GM15510 (cell line): ENCODE results near the gene SMOC1.

Experiments used
- POLR2A ChIP-seq: IDR thresholded peaks from 3 replicates; pipeline ENCODE4 v1.6.1; 2011; ENCODE audit warnings: borderline replicate concordance; ENCODE audit not compliant: insufficient read length; ENCODE audit errors: extremely low read depth

SMOC1 gene

DNA sequence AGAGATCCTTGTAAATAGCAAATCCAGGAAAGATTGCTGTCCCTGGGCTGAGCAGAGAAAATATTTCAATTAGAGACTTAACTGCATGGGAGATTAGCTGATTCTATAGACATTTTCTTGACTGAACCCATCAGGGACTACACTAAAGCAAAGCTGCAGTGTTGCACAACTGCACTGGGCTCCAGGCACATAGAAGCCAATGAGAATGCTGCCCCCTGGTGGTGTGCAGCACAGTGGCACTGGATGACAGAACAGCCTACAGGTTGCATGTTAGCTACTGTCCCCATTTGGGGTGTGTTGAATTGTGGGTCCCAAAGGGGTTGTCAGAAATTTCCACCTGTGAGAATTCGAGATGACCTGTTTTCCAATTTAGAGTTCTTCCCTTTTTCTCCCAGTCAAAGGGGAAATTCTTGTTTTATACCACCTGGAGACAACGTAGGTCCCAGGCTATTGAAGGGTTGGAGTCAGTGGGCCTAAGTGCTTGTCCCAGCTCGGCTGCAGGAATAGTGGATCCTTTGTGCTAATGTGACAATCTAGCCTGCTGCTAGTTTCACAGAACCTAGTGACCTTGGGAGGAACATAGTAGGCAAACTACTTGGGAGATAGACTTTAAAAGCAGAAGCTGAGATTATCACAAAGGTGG, 194.8 kb downstream of the SMOC1 start:
- no peak for TF ChIP-seq POLR2A

DNA sequence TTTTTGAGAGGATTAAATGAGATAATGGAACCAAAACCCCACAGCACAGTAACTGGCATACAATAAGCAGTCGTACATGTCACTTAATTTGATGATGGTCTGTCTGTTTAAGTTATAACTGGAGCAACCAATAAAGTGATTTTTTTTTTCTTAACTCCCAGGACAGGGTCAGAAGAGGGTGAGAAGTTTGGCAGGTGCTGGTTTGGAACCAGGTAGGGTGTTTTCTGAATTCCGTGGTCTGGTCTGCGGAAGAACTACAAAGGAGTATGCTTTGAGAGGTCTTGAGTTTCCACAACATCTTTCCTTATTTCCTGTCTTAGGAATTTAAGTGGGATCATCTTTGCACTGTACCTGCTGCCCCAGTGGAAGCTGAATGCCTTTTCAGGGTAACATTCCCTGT, 197.8 kb downstream of the SMOC1 start:
- no peak for TF ChIP-seq POLR2A

DNA sequence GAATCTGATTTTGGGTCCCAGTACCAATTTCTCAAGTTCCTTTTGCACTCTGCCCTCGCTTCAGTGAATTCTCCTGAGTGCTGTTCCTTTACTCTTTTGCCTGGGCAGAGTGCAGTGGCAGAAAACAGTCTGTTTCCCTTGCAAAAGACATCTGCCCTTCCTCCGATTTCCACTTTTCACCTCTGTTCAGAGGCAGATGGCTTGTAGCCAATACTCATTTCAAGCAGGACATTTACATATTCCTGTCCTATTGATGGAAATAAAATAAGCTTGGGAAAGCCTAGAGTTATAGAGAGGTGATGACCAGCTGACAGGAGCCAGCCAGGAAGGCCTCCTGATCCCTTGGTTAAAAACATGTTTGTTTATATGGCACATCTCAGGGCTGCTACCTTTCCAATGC, 198.5 kb downstream of the SMOC1 start:
- TF ChIP-seq POLR2A, result no peak

DNA sequence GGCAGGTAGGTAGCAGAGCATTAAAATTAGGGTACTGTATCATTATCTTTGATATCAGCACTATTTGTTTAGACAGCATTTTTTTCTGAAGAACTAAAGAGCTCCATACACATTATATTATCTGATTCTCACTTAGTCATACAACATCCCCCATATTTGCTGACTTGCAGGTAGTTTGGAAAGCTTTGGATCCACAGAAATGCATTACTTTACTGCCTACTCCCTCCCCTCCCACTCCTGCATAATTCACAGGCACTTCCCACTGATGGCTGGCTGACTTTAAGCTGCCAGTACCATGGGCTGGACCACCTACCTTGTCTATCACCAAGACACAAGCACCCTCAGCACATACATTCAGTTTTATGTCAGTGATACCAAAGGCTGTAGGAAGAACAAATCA, 199.1 kb downstream of the SMOC1 start:
- TF ChIP-seq POLR2A, result no peak

DNA sequence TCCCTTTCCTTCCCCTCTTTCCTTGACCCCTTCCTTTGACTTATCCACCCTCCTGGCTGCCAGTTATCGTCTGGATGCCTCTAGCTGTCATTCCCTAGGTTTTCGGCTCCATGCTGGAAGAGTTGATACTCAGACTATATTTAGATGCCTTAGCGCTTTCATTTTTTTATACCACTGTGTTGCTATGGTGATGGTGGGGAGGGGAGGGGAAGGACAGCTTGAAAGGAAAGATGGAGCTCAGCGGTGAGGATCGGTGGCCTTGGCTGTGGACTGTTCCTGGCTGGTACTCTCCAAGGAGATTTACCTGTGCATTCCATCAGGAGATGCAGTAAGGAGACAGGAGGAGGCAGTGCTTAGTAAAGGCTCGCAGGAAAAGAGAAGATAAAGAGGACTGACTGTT, 200.9 kb downstream of the SMOC1 start:
- no peak for TF ChIP-seq POLR2A
